PC-9 (cell line): ENCODE measurements around the gene GFRA1. TPM values are rescaled to one million over a fixed set of nuclear protein-coding genes. Genes with fewer than 3 reads are reported as not detected.

Experiments
- BruUV-seq: library from RNA; stranded (reverse); fragments of 400-500 nt; replicated peaks from 2 replicates; lab custom pipeline; 2021; lab: Mats Ljungman, UMichigan
- CTCF ChIA-PET: fragments of 300-600 bp; sonication (Branson Sonifier 250); formaldehyde crosslinking; loops from one replicate; lab custom pipeline; 2022; ENCODE audit warnings: antibody characterized with exemption; lab: Charles Lee
- POLR2A ChIA-PET: fragments of 300-600 bp; sonication (Branson Sonifier 250); formaldehyde crosslinking; loops from one replicate; lab custom pipeline; 2022; ENCODE audit warnings: antibody characterized with exemption; ENCODE audit not compliant: unreplicated experiment; lab: Charles Lee
- DNase-seq, 2 experiments: peaks; one replicate each; pipeline versions ENCODE4 v3.0.0 to v3.0.0-alpha.2; 2015 to 2022; ENCODE audit warnings: mixed read lengths in 1 of 2
- H2AFZ ChIP-seq: fragments of 200-600 bp; sonication (generic); 2 replicates; pipeline ENCODE4 v1.8.1; 2017; ENCODE audit warnings: antibody characterized with exemption
- H3F3A ChIP-seq: fragments of 200-600 bp; sonication (generic); 2 replicates; pipeline ENCODE4 v1.8.1; 2017; ENCODE audit warnings: antibody characterized with exemption, mild to moderate bottlenecking, low read depth; ENCODE audit not compliant: insufficient read depth
- H3K27ac ChIP-seq: fragments of 200-600 bp; sonication (generic); 2 replicates; pipeline ENCODE4 v1.6.1; 2016; ENCODE audit warnings: mixed run types
- H3K27me3 ChIP-seq: fragments of 200-600 bp; sonication (generic); 2 replicates; pipeline ENCODE4 v1.6.1; 2016; ENCODE audit warnings: low read depth, mixed run types; ENCODE audit not compliant: insufficient read depth
- H3K36me3 ChIP-seq: fragments of 200-600 bp; sonication (generic); 2 replicates; pipeline ENCODE4 v1.6.1; 2016; ENCODE audit warnings: low read depth, mixed run types
- H3K4me1 ChIP-seq: fragments of 200-600 bp; sonication (generic); replicated peaks from 2 replicates; pipeline ENCODE4 v1.6.1; 2016; ENCODE audit warnings: mixed run types; ENCODE audit not compliant: insufficient read depth
- H3K4me2 ChIP-seq: fragments of 200-600 bp; sonication (generic); 2 replicates; pipeline ENCODE4 v1.6.1; 2017; ENCODE audit warnings: mixed run types
- H3K4me3 ChIP-seq: fragments of 200-600 bp; sonication (generic); 2 replicates; pipeline ENCODE4 v1.6.1; 2016; ENCODE audit warnings: mixed run types
- H3K79me2 ChIP-seq: fragments of 200-600 bp; sonication (generic); 2 replicates; pipeline ENCODE4 v1.6.1; 2017; ENCODE audit warnings: low read depth, mixed run types
- H3K9me2 ChIP-seq: fragments of 200-600 bp; sonication (generic); 2 replicates; pipeline ENCODE4 v1.8.1; 2017; ENCODE audit warnings: mild to moderate bottlenecking; ENCODE audit not compliant: insufficient read depth
- H3K9me3 ChIP-seq: fragments of 200-600 bp; sonication (generic); 2 replicates; pipeline ENCODE4 v1.8.1; 2016; ENCODE audit warnings: low read depth; ENCODE audit not compliant: insufficient read depth
- H4K20me1 ChIP-seq: fragments of 200-600 bp; sonication (generic); 2 replicates; pipeline ENCODE4 v1.8.1; 2017; ENCODE audit not compliant: insufficient read depth
- EZH2 ChIP-seq: fragments of 200-600 bp; sonication (generic); IDR thresholded peaks from 2 replicates; pipeline ENCODE4 v1.8.0; 2017; ENCODE audit warnings: antibody characterized with exemption, low read depth
- intact Hi-C: fragments of 100-400 bp; cut with micrococcal nuclease; formaldehyde crosslinking; loops from one replicate; pipeline ENCODE4 v1.10.0; 2022; ENCODE audit not compliant: unreplicated experiment
- total RNA-seq: library from RNA; stranded (reverse); gene quantifications from 2 replicates; pipeline ENCODE4 v1.2.3, GENCODE V29; 2021
- TF ChIP-seq, protein P1 (sequence below): fragments of 200-600 bp; sonication (generic); conservative IDR thresholded peaks from 2 replicates; pipeline ENCODE4 v1.6.1; 2017; ENCODE audit warnings: mixed run types, antibody characterized with exemption, mild to moderate bottlenecking, moderate library complexity

Gene GFRA1
- total RNA-seq, 1 experiment from 2014 or later: 0.11 TPM

DNA sequence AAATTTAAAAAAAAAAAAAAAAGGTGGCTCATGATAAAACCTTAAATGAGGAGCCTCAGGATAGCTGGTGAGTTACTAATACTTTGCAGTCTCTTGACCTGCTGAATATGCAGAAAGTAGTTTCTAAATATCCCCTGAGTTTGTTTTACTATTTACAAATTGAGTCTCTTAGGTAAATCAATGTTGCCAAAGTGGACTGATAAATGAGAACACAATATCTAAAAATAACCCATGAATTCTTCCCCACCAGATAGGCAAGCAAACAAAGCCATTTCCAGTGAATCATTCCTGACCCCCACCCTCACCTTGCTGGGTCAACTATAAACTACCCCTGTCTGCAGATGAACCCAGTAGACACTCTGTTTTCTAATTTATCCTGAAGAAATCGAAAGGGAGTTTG, 78.9 kb downstream of the GFRA1 start:
- TF ChIP-seq, protein P1, sequence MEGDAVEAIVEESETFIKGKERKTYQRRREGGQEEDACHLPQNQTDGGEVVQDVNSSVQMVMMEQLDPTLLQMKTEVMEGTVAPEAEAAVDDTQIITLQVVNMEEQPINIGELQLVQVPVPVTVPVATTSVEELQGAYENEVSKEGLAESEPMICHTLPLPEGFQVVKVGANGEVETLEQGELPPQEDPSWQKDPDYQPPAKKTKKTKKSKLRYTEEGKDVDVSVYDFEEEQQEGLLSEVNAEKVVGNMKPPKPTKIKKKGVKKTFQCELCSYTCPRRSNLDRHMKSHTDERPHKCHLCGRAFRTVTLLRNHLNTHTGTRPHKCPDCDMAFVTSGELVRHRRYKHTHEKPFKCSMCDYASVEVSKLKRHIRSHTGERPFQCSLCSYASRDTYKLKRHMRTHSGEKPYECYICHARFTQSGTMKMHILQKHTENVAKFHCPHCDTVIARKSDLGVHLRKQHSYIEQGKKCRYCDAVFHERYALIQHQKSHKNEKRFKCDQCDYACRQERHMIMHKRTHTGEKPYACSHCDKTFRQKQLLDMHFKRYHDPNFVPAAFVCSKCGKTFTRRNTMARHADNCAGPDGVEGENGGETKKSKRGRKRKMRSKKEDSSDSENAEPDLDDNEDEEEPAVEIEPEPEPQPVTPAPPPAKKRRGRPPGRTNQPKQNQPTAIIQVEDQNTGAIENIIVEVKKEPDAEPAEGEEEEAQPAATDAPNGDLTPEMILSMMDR: no peak
- no peak for TF ChIP-seq EZH2
- Histone ChIP-seq H3K9me2 (no peaks in the 10 kb centered on the region), H3K36me3 (no peaks in the 10 kb centered on the region), H3K27me3 (peaks cover 3% of the 10 kb centered on the region; the same call in 1 of the 2 replicates), H3K4me1 (no peaks in the 10 kb centered on the region), H4K20me1 (no peaks in the 10 kb centered on the region), H3K27ac (no peak overlapping the region), H3K4me3 (no peak overlapping the region), H3F3A (no peaks in the 10 kb centered on the region), H3K79me2 (no peaks in the 10 kb centered on the region), H3K4me2 (no peak overlapping the region), H3K9me3 (no peaks in the 10 kb centered on the region), H2AFZ (no peak overlapping the region)
- CTCF ChIA-PET: no interaction called here
- BruUV-seq: no TSS peak
- POLR2A ChIA-PET: no interaction called here
- intact Hi-C loops: no loop called here
- DNase-seq: no peak

GRCh38 chr10:116190883-116191282, 82.1 kb downstream of the GFRA1 start:
- Histone ChIP-seq H3K4me2 (no peak overlapping the region), H3K9me3 (no peaks in the 10 kb centered on the region), H3F3A (no peaks in the 10 kb centered on the region), H4K20me1 (no peaks in the 10 kb centered on the region), H3K36me3 (no peaks in the 10 kb centered on the region), H3K27ac (no peak overlapping the region), H3K27me3 (0 out of 2 replicates have a peak, but pooled peaks cover 3% of the 10 kb centered on the region), H2AFZ (no peak overlapping the region), H3K79me2 (no peaks in the 10 kb centered on the region), H3K9me2 (no peaks in the 10 kb centered on the region), H3K4me3 (no peak overlapping the region), H3K4me1 (no peaks in the 10 kb centered on the region)
- ChIA-PET POLR2A (no interaction called here), CTCF (no interaction called here)
- TF ChIP-seq, protein P1: no peak
- TF ChIP-seq EZH2: no peak
- DNase-seq: no peak
- BruUV-seq: no TSS peak
- intact Hi-C loops: no loop called here

- Histone ChIP-seq H3K4me1 (no peaks in the 10 kb centered on the region), H2AFZ (no peak overlapping the region), H3K9me2 (no peaks in the 10 kb centered on the region), H3K27me3 (no peaks in the 10 kb centered on the region), H3K4me3 (no peak overlapping the region), H4K20me1 (no peaks in the 10 kb centered on the region), H3K9me3 (no peaks in the 10 kb centered on the region), H3K79me2 (no peaks in the 10 kb centered on the region), H3K4me2 (no peak overlapping the region), H3F3A (no peaks in the 10 kb centered on the region), H3K36me3 (no peaks in the 10 kb centered on the region), H3K27ac (no peak overlapping the region)
- POLR2A ChIA-PET: no interaction called here
- TF ChIP-seq EZH2: no peak
- TF ChIP-seq, protein P1: no peak
- CTCF ChIA-PET: no interaction called here
- no peak for DNase-seq
- no TSS peak for BruUV-seq
- intact Hi-C loops: no loop called here
Measured at GRCh38 chr10:116186273-116186672, 86.7 kb downstream of the GFRA1 start.
